HG02763 (cell line): Measurements from ENCODE around the gene PDCL3.

Experiments used
- ATAC-seq: cut with Tn5 transposase; IDR thresholded peaks from one replicate; pipeline ENCODE4 v1.9.1; 2021; ENCODE audit warnings: mild to moderate bottlenecking, moderate library complexity; ENCODE audit not compliant: unreplicated experiment

The PDCL3 gene

GRCh38 chr2:100611079-100612029, 48.6 kb downstream of the PDCL3 start:
- no peak for ATAC-seq

GRCh38 chr2:100612388-100613000, 49.7 kb downstream of the PDCL3 start:
- no peak for ATAC-seq

GRCh38 chr2:100613719-100614118, 50.9 kb downstream of the PDCL3 start:
- no peak for ATAC-seq

- ATAC-seq, result no peak
Measured at GRCh38 chr2:100614455-100615000, 51.7 kb downstream of the PDCL3 start.

GRCh38 chr2:100615471-100615870, 52.7 kb downstream of the PDCL3 start:
- ATAC-seq, result no peak

- ATAC-seq, result no peak
Measured at GRCh38 chr2:100615886-100616285, 53.1 kb downstream of the PDCL3 start.

GRCh38 chr2:100616841-100617390, 54.1 kb downstream of the PDCL3 start:
- no peak for ATAC-seq

- ATAC-seq, result no peak
Measured at GRCh38 chr2:100619951-100620350, 57.2 kb downstream of the PDCL3 start.

GRCh38 chr2:100620481-100620880, 57.7 kb downstream of the PDCL3 start:
- ATAC-seq, result no peak

GRCh38 chr2:100621371-100621951, 58.7 kb downstream of the PDCL3 start:
- no peak for ATAC-seq

- ATAC-seq, result no peak
Measured at GRCh38 chr2:100623033-100623715, 60.4 kb downstream of the PDCL3 start.

- ATAC-seq, result no peak
Measured at GRCh38 chr2:100623930-100624329, 61.1 kb downstream of the PDCL3 start.

GRCh38 chr2:100624536-100624935, 61.7 kb downstream of the PDCL3 start:
- no peak for ATAC-seq

- no peak for ATAC-seq
Measured at GRCh38 chr2:100625717-100626116, 62.9 kb downstream of the PDCL3 start.
